ENCODE measurements around the gene GRAMD2A. TPM values are rescaled to one million over a fixed set of nuclear protein-coding genes. Genes with fewer than 3 reads are reported as not detected.
A peak's percentile ranks its signal among the peaks of the same experiment; 100 is the strongest.

Gene GRAMD2A
- total RNA-seq, 2 donors from 2014 or later = 2.3 to 3.3 TPM

DNA sequence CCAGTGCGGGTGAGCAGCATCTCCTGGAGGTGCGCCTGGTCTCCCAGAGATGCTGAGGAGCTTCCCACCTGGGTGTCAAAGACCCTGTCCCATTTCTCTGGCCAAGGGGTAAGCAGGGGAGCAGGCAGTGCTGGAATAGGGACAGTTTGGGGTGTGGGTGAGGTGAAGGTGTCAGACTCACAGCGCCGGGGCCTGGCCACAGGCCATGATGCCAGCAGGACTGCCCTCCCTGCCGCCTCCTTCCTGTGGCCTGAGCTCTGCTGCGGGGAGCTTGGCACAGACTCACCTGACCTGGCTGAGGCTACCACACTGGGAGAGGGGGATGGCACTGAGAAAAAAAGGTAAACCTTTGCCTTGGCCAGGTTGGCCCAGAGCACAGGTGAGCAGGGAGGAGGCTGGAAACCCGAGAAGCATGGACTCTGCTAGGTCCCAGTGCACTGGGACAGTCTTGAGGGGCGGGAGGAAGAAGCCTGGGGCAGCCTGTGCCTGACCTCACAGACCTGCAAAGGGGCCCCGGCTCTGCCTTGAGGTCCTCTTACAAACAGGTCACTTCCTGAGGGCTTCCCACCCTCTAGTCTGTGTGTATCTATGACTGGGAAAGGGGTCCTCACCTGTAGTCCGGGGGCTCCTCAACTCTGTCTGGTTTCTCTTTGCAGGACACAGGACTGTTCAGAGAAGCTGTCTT, 28.2 kb downstream of the GRAMD2A start:
- TF ChIP-seq, protein P1, sequence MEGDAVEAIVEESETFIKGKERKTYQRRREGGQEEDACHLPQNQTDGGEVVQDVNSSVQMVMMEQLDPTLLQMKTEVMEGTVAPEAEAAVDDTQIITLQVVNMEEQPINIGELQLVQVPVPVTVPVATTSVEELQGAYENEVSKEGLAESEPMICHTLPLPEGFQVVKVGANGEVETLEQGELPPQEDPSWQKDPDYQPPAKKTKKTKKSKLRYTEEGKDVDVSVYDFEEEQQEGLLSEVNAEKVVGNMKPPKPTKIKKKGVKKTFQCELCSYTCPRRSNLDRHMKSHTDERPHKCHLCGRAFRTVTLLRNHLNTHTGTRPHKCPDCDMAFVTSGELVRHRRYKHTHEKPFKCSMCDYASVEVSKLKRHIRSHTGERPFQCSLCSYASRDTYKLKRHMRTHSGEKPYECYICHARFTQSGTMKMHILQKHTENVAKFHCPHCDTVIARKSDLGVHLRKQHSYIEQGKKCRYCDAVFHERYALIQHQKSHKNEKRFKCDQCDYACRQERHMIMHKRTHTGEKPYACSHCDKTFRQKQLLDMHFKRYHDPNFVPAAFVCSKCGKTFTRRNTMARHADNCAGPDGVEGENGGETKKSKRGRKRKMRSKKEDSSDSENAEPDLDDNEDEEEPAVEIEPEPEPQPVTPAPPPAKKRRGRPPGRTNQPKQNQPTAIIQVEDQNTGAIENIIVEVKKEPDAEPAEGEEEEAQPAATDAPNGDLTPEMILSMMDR (IDR thresholded peaks at IDR 0.05) = no peak
- no peaks in the 10 kb centered on the region for H3K27me3 ChIP-seq
- H3K9me3 ChIP-seq = no peaks in the 10 kb centered on the region
- H3K36me3 ChIP-seq = no peaks in the 10 kb centered on the region
- intact Hi-C loops (cut with DNase I) = no loop called here
- no peaks in the 10 kb centered on the region for H3K4me1 ChIP-seq
- peak overlapping the region; percentile 69 for H3K27ac ChIP-seq
- H3K9ac ChIP-seq (ENCODE audit: low read depth in 2 of 2, low read length in 2 of 2) = peak overlapping the region in 1 of 2 donors; percentile 1
- DNase-seq = no peak
- H3K4me3 ChIP-seq = no peak overlapping the region

DNA sequence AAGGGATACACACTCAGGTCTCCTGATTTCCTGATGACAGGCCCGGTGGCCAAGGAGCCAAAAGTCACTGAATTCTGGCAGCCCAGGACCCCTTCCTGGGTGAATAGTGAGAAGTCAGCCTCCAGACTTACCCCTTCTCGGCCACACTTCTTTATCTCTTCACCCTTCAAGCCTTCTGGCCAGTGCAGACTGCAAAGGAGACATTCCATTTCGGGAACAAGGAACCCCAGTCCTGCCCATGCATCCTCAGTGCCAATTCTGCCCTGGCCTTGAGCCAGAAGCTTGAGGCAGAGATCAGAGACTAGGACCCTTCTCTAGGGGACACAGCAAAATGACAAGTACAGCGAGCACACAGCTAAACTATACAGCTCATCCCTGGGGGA, 28.8 kb downstream of the GRAMD2A start:
- no peak for DNase-seq
- intact Hi-C loops (cut with DNase I) = no loop called here
- no peaks in the 10 kb centered on the region for H3K4me1 ChIP-seq
- no peak overlapping the region for H3K9ac ChIP-seq (ENCODE audit: low read depth in 2 of 2, low read length in 2 of 2)
- H3K9me3 ChIP-seq = no peaks in the 10 kb centered on the region
- TF ChIP-seq, protein P1 (IDR thresholded peaks at IDR 0.05) = no peak
- no peak overlapping the region for H3K27ac ChIP-seq
- no peak overlapping the region for H3K4me3 ChIP-seq
- H3K27me3 ChIP-seq = no peaks in the 10 kb centered on the region
- no peaks in the 10 kb centered on the region for H3K36me3 ChIP-seq

DNA sequence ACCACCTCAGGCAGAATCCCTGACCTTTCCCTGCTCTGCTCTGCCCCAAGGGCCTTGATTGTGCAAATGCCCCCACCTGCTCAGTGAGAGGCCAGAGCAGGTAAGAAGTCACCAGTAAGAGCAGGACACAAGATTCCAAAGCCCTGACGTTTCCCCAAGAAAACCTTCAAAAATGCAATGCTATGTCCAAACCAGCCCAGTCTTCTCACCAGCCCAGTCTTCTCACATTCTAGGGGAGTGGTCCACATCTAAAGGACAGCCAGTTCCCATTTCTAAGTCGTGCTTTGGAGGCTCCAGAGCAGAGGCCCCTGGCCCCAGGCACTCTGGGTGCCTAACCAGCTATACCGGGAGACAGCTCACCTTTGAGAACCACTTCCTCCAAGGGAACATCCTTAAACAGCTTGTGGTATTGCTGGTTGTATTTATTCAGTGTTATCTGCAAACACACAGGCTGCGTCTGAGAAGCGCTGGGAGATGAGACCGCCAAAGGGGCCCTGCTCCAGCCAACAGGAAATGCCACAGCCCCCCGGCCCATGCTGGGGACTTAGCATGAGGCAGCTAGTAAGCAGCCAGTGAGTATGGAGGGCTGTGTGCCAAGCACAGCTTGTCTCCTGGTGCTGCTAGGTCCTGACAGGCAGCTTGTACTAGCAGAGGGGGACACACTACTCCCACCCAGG, 29.3 kb downstream of the GRAMD2A start:
- TF ChIP-seq, protein P1 (IDR thresholded peaks at IDR 0.05) = no peak
- Histone ChIP-seq H3K27me3 (no peaks in the 10 kb centered on the region), H3K9ac (ENCODE audit: low read depth in 2 of 2, low read length in 2 of 2) (no peak overlapping the region), H3K4me1 (no peaks in the 10 kb centered on the region), H3K27ac (no peak overlapping the region), H3K4me3 (no peak overlapping the region), H3K9me3 (no peaks in the 10 kb centered on the region), H3K36me3 (no peaks in the 10 kb centered on the region)
- intact Hi-C loops (cut with DNase I) = no loop called here
- no peak for DNase-seq

DNA sequence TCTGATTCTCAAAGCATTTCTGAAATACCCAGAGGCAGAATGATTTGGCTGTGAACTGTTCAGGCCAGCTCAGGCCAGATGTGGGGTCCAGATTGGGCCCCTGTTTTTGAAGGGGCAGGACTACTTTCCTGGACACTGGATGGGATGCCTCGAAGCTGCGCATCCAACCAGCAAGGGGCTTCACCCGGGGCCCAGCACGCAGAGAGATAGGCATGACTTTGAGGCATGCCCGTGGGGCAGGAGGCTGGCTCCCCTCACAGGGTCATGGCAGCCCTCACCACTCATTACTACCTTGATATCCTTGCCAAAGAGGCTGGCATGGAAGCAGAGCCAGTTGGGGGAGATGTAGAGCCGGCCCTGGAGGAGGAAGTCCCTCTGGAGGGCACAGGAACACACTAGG, 30.1 kb downstream of the GRAMD2A start:
- Histone ChIP-seq H3K9ac (ENCODE audit: low read depth in 2 of 2, low read length in 2 of 2) (no peak overlapping the region), H3K36me3 (no peaks in the 10 kb centered on the region), H3K27ac (no peak overlapping the region), H3K9me3 (no peaks in the 10 kb centered on the region), H3K4me3 (no peak overlapping the region), H3K4me1 (no peaks in the 10 kb centered on the region), H3K27me3 (no peaks in the 10 kb centered on the region)
- DNase-seq = no peak
- intact Hi-C loops (cut with DNase I) = no loop called here
- TF ChIP-seq, protein P1 (IDR thresholded peaks at IDR 0.05) = no peak

DNA sequence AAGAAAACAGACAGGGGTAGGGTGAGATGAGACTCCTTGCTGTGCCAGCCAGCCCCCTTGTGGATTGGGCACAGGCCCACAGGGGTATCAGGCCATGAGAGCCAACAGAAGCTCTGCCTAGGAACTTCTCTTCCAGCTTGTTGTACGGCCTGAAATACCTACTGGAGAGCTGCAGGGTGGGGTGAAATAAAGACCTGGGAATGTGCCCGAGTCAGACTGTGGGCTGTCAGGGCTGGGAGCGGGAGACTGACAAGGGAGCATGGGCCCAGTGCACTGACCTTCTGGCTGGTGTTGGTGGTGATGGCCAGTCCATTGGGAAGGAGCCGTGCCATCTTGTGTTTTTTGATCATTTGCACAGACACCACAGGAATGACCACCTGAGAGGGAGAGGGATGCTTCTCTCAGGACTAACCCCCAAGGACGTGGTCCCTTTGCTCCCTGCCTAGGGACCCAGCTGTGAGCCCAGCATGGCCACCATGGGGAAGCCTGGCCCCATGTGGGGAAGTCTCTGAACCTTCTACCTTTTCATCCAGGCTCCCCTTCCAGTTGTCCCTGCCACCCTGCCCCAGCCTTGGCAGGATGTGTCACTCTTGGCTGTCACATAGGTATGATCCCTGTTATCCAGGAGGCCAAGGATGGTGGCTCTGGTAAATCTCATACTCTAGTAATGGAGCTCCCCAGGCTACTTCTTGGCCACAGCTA, 30.7 kb downstream of the GRAMD2A start:
- H3K36me3 ChIP-seq = no peaks in the 10 kb centered on the region
- no peak for DNase-seq
- H3K27me3 ChIP-seq = no peaks in the 10 kb centered on the region
- no peak overlapping the region for H3K4me3 ChIP-seq
- no peaks in the 10 kb centered on the region for H3K4me1 ChIP-seq
- no peak overlapping the region for H3K27ac ChIP-seq
- no peak overlapping the region for H3K9ac ChIP-seq (ENCODE audit: low read depth in 2 of 2, low read length in 2 of 2)
- intact Hi-C loops (cut with DNase I) = no loop called here
- no peaks in the 10 kb centered on the region for H3K9me3 ChIP-seq
- TF ChIP-seq, protein P1 (IDR thresholded peaks at IDR 0.05) = no peak
